ENCODE measurements around the gene MYF6.
"Not testable (repeated sequence)": the region's sequence is repeated elsewhere in the genome, so short reads cannot be mapped to it uniquely, and the experiment has no call there.

DNA sequence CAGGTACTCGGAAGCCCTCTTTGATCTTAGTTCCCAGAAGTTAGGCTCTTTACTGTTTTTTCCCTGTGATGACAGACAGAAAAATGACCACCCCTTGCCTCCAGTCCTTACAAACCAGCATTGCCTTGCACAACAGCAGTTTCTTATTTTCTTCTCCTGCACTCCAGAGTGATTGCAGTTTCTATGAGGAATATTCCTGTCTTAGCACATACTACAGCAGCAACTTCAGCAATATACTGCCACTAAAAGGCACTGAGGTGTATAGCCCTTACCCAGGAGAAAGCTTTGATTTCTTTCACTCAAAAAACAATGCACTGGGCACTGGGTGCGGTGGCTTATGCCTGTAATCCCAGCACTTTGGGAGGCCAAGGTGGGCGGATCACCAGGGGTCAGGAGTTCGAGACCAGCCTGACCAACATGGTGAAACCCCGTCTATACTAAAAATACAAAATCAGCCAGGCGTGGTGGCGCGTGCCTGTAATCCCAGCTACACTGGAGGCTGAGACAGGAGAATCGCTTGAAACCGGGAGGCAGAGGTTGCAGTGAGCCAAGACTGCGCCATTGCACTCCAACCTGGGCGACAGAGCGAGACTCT, 31.3 kb upstream of the MYF6 start:
- not testable (repeated sequence) for TF ChIP-seq MEIS2 (CRISPR knock-in tag; IDR thresholded peaks at IDR 0.05); ZFAT (CRISPR knock-in tag; conservative IDR thresholded peaks at IDR 0.05); FOSL1 (CRISPR knock-in tag; IDR thresholded peaks at IDR 0.05; ENCODE audit: borderline replicate concordance); POLR2A (IDR thresholded peaks at IDR 0.05; ENCODE audit: insufficient read depth in 1 of 2, low read depth in 2 of 2, low read length in 2 of 2)
